GM23338 (cell line): Measurements from ENCODE around the gene SMCR8.
"Not testable (repeated sequence)": the region's sequence is repeated elsewhere in the genome, so short reads cannot be mapped to it uniquely, and the experiment has no call there.

ENCODE experiments used
- CREB1 ChIP-seq: fragments of 250-450 bp; sonication (Bioruptor Pico); IDR thresholded peaks from 2 replicates; pipeline ENCODE4 v1.5.0; 2020; ENCODE audit warnings: low read depth, mild to moderate bottlenecking, moderate library complexity
- CTCF ChIP-seq, 2 experiments: fragments of 200-600 bp in 1 of 2; sonication (generic) in 1 of 2; conservative IDR thresholded peaks; 2 replicates each; pipeline versions ENCODE4 v1.5.1 to v1.6.1; 2016 to 2017; ENCODE audit warnings: antibody characterized with exemption in 2 of 2, low read depth in 2 of 2, mild to moderate bottlenecking in 2 of 2, moderate library complexity in 1 of 2
- EZH2 ChIP-seq: fragments of 200-600 bp; sonication (generic); IDR thresholded peaks from one replicate; pipeline ENCODE4 v1.8.0; 2017; ENCODE audit warnings: antibody characterized with exemption, mild to moderate bottlenecking, low read depth; ENCODE audit not compliant: unreplicated experiment
- EZH2phosphoT487 ChIP-seq: fragments of 200-600 bp; sonication (generic); IDR thresholded peaks from one replicate; pipeline ENCODE4 v1.8.1; 2018; ENCODE audit warnings: antibody characterized with exemption; ENCODE audit not compliant: unreplicated experiment
- JUNB ChIP-seq: IDR thresholded peaks from one replicate; pipeline ENCODE4 v1.6.1; 2016; ENCODE audit warnings: antibody characterized with exemption; ENCODE audit not compliant: unreplicated experiment
- NANOG ChIP-seq: IDR thresholded peaks from 2 replicates; pipeline ENCODE4 v1.6.1; 2016; ENCODE audit warnings: antibody characterized with exemption, borderline replicate concordance
- POLR2AphosphoS5 ChIP-seq: IDR thresholded peaks from 2 replicates; pipeline ENCODE4 v1.6.1; 2016; ENCODE audit warnings: antibody characterized with exemption, low read depth
- REST ChIP-seq: IDR thresholded peaks from one replicate; pipeline ENCODE4 v1.6.1; 2018; ENCODE audit warnings: antibody characterized with exemption; ENCODE audit not compliant: unreplicated experiment
- STAT1 ChIP-seq: IDR thresholded peaks from one replicate; pipeline ENCODE4 v1.6.1; 2016; ENCODE audit warnings: antibody characterized with exemption; ENCODE audit not compliant: unreplicated experiment

GRCh38 chr17:18338158-18338557 is 23.1 kb downstream of the SMCR8 start:
- TF ChIP-seq EZH2; CTCF (conservative IDR thresholded peaks at IDR 0.05; ENCODE audit: low read depth in 2 of 2); EZH2phosphoT487; CREB1 (CRISPR knock-in tag); POLR2AphosphoS5; NANOG; REST; STAT1; JUNB: not testable (repeated sequence)
